Stimulated activated naive CD4-positive, alpha-beta T cell treated with Interleukin-2 at 50 U/mL for 16 hours (primary cell): Measurements from ENCODE around the gene TMEM14C.
"Not testable (repeated sequence)": the region's sequence is repeated elsewhere in the genome, so short reads cannot be mapped to it uniquely, and the experiment has no call there.

Experiments
- DNase-seq: peaks from one replicate; lab custom pipeline; 2025; lab: John Stamatoyannopoulos, UW

Gene TMEM14C

DNA sequence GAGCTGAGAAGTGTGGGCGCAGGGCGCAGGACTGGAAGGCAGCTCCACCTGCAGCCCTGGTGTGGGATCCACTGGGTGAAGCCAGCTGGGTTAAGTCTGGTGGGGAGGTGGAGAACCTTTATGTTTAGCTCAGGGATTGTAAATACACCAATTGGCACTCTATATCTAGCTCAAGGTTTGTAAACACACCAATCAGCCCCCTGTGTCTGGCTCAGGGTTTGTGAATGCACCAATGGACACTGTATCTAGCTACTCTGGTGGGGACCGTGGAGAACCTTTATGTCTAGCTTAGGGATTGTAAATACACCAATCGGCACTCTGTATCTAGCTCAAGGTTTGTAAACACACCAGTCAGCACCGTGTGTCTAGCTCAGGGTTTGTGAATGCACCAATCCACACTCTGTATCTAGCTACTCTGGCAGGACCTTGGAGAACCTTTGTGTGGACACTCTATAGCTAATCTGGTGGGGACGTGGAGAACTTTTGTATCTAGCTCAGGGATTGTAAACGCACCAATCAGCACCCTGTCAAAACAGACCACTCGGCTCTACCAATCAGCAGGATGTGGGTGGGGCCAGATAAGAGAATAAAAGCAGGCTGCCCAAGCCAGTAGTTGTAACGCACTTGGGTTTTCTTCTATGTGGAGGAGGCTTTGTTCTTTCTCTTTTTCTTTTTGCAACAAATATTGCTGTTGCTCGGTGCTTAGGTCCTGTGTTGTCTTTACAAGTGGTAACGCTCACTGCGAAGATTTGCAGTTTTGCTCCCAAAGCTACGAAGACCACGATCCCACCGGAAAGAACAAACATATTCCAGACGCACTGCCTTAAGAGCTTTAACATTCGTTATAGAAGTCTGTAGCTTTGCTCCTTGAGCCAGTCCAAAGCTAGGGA, 1.7 kb upstream of the TMEM14C start:
- DNase-seq, result not testable (repeated sequence)

DNA sequence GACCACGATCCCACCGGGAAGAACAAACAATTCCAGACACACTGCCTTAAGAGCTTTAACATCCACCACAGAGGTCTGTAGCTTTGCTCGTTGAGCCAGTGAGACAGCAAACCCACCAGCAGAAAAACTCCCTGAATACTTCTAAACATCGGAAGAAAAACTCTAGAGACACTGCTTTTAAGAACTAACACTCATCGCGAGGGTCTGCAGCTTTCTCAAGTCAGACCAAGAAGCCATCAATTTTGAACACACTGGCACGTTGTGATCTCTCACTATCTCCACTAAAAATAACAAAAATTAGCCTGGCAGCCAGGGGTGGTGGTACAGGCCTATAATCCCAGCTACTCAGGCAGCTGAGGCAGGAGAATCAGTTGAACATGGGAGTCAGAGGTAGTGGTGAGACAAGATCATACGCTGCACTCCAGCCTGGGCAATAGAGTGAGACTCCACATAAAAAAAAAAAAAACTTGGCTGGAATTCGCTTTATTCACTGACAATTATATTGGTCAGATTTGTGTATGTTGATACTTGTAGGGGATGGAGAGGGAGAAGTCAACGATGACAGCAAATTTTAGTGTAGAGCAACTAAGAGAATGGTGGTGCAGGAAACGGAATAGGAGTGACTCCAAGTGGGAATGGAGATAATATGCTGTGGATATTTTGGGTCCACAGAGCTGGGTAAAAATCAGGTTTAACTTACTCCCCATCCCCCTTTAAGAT, 860 bp upstream of the TMEM14C start:
- DNase-seq, result no peak

DNA sequence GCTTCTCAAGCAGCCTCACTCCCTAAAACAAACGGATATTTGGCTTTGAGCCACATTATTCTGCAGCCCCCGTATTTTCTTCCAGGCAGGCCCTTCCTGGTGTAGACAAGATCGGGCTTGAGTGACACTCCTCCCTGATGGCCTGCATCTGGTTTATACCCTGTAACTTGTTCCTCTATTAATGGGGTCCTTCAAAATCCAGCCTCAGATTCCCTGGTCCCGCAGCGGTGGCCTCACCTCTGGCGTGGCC, 375 bp upstream of the TMEM14C start:
- no peak for DNase-seq

DNA sequence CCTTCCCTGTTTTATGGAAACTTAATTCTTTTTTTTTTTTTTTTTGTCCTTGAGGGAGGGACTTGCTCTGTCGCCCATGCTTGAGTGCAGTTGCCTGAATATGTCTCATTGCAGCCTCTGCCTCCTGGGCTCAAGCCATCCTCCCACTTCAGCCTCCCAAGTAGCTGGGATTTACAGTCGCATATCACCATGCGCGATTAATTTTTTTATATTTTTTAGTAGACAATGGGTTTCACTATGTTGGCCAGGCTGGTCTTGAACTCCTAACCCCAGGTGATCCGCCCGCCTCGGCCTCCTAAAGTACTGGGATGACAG, 654 bp downstream of the TMEM14C start:
- DNase-seq, result no peak

DNA sequence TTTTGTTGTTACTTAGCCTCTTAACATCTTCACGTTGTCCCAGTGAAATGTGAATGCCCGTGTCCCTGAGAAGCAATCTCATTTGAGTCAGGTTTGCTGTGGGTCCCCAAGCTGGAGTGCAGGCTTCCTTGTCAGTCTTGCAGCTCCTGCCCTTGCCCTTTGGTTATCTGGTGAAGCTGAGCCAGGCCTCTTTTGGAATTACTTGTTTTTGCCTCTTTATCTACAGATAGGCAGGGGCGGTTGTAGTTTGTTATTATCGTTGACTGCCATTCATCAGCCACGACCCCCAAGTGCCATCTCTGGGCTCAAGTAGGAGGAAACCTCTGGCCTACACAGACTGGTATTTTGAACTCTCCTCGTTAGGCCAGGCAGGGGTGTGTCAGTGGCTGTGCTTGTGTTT, 2.2 kb downstream of the TMEM14C start:
- no peak for DNase-seq

DNA sequence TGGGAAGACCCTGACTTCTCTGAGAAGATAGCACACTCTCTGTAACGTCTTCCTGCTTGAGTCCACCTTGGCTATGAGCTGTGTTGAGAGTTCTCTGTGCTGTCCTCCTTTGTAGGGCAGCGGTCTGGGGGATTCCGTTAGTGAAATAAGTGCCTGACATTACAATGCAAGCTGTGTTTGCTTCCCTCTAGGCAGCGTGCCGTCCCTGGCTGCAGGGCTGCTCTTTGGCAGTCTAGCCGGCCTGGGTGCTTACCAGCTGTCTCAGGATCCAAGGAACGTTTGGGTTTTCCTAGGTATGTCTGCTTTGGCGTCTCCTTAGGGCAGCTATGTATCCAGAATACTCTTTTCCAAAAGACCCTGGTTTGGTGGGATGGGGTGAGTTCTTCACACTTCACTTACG, 2.8 kb downstream of the TMEM14C start:
- DNase-seq, result no peak

DNA sequence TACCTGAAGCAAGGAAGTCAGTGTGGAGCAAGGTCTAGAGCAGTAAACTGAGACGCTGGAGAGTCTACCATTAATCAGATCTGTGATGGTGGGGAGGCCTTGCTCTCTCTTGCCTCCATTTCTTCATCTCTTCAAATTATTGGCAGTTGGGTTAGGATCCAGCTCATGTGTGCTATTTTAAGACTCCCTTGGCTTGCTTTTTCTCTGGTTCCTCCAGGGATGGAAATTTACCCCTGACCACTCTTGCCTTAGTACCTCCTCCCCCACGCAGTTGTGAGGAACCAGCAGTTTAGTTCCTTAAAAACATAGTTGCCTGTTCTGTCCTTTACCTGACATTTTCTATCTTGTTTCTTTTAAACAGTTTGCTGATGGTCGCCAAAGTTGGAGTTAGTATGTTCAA, 7.4 kb downstream of the TMEM14C start:
- DNase-seq, result no peak

DNA sequence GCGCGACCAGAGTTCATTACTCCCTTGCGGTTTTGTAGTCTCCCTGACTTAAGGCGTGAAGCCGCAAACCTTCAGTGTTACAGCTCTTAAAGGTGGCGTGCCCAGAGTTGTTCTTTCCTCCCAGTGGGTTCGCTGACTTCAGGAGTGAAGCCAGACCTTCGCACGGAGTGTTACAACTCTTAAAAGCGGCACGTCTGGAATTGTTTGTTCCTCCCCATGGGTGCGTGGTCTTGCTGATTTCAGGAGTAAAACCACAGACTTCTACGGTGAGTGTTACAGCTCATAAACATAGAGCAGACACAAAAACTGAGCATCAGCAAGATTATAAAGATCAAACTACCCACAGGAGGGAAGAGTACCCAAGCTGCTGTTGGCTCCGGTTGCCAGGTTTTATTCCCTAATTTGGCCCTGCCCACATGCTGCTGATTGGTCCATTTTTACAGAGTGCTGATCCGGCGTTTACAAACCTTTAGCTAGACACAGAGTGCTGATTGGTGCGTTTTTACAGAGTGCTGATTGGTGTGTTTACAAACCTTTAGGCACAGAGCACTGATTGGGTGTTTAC, 10.4 kb downstream of the TMEM14C start:
- no peak for DNase-seq

DNA sequence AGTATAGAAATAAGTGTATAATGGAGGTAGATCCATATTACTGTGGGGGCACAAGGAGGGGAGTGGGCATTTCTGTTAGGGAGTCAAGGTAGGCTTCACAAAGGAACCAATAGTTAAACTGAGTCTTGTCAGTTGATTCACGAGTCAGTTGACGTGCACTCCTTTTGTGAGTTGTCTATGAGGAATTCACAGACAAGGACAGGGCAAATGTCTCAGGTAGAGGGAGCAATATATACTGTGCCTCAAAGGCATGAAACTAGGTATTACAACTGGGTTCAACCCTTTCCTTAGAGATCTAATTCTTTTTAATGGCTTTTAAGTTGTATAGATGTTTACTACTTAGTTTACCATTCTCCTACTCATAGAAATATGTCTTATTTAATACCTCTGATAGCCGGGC, 11.0 kb downstream of the TMEM14C start:
- no peak for DNase-seq

DNA sequence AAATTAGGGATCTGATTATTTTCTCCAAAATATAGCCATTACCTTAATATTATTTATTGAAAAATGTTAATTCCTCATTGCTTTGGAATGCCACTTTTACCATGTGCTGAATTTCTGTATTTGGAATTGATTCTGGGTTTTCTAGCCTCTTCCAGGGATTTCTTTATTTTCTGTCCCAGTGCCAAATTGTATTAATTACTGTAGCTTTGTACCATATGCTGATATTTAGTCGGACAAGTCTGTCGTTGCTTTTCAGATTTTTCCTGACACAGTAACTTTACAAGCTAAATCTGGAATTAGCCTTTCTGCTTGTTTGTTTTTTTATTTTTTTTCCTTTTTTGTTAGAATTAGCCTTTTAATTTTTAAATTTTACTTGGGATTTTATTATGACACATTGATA, 13.9 kb downstream of the TMEM14C start:
- DNase-seq, result no peak

DNA sequence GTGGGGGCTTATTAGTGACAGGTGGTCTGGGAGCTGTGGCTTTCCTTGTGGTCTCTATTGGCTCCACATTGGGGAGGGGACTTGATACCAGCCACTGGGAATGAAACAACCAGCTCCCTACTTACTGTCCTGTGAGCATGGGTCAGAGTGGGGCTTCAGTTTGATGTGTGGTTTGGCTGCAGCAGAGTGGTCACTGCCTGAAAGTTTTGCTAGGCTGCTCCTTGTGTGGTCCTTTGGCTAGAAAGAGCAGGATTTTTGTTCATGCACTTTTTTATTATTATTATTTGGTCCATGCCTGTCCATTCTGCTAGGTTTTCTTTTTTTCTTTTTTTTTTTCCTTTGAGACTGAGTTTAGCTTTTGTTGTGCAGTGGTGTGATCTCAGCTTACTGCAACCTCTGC, 17.2 kb downstream of the TMEM14C start:
- no peak for DNase-seq

DNA sequence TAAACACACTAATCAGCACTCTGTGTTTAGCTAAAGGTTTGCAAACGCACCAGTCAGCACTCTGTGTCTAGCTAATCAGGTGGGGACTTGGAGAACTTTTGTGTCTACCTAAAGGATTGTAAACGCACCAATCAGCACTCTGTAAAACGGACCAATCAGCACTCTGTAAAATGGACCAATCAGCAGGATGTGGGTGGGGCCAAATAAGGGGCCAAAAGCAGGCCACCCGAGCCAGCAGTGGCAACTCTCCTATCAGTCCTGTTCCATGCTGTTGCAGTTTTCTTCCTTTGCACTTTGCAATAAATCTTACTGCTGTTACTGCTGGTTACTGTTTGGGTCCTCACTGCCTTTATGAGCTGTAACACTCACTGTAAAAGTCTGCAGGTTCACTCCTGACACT, 18.8 kb downstream of the TMEM14C start:
- not testable (repeated sequence) for DNase-seq

DNA sequence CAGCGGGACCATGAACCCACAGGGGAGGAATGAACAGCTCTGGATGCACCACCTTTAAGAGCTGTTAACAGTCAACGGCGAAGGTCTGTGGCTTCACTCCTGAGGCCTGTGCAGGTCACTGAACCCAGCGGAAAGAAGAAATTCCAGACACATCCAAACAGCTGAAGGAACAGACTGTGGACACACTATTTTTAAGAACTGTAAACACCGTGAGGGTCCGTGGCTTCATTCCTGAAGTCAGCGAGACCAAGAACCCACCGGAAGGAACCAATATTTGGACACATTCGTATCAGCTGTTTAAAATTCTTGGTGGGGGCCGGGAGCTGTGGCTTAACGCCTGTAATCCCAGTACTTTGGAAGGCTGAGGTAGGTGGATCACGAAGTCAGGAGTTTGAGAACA, 19.4 kb downstream of the TMEM14C start:
- DNase-seq, result no peak

DNA sequence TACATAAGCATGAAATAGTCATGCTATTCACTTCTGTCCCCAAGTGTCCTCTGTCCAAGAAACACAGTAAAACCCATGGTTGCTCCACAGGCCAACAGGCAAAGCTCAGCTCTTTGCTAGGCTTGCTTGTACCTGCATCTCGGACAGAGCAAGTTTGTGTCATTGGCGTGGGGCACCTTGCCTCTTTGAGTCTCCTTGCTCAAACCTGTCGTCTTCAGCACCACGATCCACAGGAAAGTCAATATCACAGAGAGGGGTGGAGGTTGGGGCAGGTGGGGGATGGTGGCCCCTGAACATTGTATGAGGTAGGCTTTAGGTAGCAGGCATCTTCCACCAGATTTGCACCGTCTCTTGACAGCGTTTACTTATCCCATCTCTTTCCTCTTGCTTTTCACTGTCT, 20.6 kb downstream of the TMEM14C start:
- DNase-seq, result no peak

DNA sequence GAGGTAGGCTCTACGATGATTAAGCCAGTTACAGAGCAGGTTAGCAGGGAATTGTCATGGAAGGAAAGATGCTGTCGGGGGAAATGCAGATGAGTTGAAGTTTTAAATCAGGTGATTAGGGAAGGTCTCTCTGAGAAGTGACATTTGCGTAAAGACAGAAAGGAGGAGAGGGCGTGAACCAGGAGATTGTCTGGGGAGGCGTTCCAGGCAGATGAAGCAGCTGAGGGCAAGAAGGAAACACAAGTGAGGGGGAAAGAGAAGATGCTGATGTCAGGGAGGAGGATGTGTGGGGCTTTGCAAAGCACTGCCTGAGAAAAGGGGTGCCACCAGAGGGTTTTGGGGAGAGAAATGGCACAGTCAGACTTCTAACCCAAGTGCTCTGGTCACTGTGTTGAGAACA, 22.2 kb downstream of the TMEM14C start:
- DNase-seq, result no peak

DNA sequence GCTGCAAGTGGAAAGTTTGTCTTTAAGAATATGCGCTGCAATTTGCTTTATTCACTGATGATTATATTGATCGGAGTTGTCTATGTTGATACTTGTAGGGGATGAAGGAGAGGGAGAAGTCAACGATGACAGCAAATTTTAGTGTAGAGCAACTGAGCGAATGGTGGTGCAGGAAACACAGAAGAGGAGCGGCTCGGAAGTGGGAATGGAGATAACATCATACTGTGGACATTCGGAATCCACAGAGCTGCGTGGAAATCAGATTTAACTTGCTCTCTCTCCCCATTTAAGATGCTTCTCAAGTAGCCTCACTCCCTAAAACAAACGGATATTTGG, 24.0 kb downstream of the TMEM14C start:
- no peak for DNase-seq

DNA sequence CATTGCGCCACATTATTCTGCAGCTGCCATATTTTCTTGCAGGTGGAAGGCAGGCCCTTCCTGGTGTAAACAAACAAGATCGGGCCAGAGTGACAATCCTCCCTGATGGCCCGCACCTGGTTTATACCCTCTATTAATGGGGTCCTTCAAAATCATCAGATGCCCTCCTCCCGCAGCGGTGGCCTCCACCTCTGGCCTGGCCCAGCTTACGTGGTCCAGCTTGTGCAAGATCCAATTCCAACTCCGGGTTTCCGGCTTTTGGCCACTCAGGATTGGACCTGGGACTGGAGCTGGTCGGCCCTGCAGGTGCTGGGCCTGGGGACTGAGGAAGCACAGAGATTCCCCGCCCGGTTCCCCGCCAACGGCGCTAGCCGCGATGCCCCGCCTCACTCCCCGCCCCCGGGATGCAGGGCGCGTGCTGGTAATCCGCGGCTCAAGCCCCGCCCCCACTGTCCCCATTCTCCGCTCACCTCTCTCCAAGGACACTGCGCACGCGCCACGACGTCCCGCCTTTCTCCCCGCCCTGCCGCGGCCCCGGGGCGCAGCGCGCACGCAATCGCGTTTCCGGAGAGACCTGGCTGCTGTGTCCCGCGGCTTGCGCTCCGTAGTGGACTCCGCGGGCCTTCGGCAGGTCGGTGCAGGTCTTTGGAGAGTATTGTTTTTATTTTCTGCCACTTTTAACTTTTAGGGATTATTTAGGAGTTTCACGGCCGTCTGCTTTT, 24.5 kb downstream of the TMEM14C start, which contains the start of gene TMEM14B:
Gene TMEM14B (plus strand): TSS at position 555 of the 722 bp plus-strand sequence. CDS start 1,441 bp downstream, outside the sequence.
- DNase-seq, result peak; percentile 99

DNA sequence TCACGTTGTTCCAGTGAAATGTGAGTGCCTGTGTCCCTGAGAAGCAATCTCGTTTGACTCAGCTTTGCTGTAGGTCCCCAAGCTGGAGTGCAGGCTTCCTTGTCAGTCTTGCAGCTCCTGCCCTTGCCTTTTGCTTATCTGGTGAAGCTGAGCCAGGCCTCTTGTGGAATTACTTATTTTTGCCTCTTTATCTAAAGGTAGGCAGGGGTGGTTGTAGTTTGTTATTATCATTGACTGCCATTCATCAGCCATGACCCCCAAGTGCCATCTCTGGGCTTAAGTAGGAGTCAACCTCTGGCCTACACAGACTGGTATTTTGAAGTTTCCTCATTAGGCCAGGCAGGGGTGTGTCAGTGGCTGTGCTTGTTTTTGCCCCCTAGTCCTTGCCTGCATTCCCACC, 26.9 kb downstream of the TMEM14C start:
- DNase-seq, result no peak

DNA sequence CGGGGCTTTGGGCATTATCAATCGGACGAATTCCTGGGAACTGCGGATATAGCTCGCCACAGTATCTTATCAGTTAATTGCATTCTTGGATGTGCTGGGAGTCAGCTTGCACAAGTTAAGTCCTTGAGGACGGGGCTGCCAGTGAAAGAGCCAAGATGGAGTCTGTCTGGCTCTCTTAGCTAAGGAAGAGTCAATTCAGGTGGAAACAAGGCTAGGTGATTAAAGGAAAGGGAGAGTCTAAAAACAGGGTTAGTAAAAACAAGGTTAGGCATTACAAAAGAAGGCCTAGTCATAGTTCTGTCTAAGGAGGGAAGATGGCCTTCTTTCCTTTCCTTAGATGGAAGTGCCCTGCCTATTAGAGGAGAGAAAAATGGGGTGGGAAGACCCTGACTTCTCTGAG, 27.7 kb downstream of the TMEM14C start:
- not testable (repeated sequence) for DNase-seq

DNA sequence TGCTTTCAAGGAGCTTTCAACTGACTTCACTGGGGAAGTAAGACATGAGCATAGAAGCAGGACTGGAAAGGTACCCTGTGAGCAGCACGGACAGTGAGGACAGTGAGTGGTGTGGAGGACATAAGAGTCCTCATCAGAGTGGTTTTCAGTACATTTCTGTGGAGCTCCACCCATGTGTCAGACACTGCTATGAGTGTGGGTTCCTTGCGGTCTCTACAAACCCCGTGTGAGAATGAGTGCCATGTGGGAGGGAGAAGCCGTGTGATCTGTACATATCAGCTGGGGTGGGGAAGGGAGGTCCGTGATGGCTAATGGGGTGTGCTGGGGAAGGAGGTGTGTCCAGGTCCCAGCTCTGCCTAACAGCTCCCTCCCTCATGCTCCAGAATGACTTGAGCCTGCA, 28.9 kb downstream of the TMEM14C start:
- DNase-seq, result not testable (repeated sequence)

DNA sequence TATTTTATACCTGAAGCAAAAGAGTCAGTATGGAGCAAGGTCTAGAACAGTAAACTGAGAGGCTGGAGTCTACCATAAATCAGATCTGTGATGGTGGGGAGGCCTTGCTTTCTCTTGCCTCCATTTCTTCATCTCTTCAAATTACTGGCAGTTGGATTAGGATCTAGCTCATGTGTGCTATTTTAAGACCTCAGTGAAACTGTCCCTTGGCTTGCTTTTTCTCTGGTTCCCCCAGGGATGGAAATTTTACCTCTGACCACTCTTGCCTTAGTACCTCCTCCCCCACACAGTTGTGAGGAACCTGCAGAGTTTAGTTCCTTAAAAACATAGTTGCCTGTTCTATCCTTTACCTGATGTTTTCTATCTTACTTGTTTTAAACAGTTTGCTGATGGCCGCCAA, 33.2 kb downstream of the TMEM14C start:
- no peak for DNase-seq

DNA sequence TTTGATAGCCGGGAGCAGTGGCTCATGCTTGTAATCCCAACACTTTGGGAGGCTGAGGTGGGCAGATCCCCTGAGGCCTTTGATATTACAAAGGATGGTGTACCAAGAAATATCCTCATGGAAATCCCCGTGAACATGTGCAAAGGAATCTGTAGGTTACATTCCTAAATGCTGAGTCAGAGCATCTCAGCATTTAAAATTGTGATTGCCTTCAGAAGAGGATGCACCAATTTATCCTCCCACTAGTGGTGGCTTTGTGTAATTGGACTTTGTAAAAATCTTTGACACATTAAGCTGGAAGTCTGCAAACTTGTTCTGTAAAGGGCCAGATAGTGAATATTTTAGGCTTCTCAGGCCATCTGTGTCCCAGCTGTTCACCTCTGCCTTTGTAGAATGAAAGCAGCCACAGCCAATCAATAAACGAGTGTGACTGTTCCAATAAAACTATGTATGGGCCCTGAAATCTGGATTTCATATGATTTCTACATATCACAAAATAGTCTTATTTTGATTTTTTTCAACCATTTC, 36.5 kb downstream of the TMEM14C start:
- no peak for DNase-seq

DNA sequence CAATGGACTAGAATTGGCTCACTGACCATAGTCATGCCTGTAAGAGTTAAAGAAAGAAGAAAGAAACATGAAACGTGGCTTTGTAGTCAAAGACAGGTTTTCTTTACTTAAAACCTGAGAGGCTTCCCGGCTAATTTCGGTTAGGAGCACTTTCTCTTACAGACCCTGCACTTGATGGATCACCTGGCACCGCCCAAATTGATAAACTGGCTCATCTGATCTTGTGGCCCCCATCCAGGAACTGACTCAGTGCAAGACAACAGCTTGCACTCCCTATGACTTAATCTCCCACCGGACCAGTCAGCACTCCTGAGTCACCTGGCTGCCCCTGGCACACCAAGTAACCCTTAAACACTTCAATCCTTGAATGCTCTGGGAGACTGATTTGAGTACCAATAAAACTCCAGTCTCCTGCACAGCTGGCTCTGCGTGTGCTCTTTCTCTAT, 37.0 kb downstream of the TMEM14C start:
- no peak for DNase-seq
